Measurements from ENCODE around the gene HLCS.
"Not testable (repeated sequence)": the region's sequence is repeated elsewhere in the genome, so short reads cannot be mapped to it uniquely, and the experiment has no call there.

The HLCS gene

GRCh38 chr21:36959020-36959835 is 7.2 kb downstream of the HLCS start:
- no peak for DNase-seq (ENCODE audit: low read depth in 1 of 2, low spot score in 1 of 2)

GRCh38 chr21:36955783-36956182 is 10.7 kb downstream of the HLCS start:
- DNase-seq (ENCODE audit: low read depth in 1 of 2, low spot score in 1 of 2), result no peak

GRCh38 chr21:36952331-36952730 is 14.1 kb downstream of the HLCS start:
- DNase-seq (ENCODE audit: low read depth in 1 of 2, low spot score in 1 of 2), result not testable (repeated sequence)

- no peak for DNase-seq (ENCODE audit: low read depth in 1 of 2, low spot score in 1 of 2)
These were observed 17.0 kb downstream of the HLCS start for GRCh38 chr21:36949171-36950141.

GRCh38 chr21:36948686-36949085 is 17.8 kb downstream of the HLCS start:
- DNase-seq (ENCODE audit: low read depth in 1 of 2, low spot score in 1 of 2), result no peak

- no peak for DNase-seq (ENCODE audit: low read depth in 1 of 2, low spot score in 1 of 2)
These were observed 19.5 kb downstream of the HLCS start for GRCh38 chr21:36946949-36947356.

GRCh38 chr21:36945496-36946138 is 20.9 kb downstream of the HLCS start:
- DNase-seq (ENCODE audit: low read depth in 1 of 2, low spot score in 1 of 2), result no peak

- DNase-seq (ENCODE audit: low read depth in 1 of 2, low spot score in 1 of 2), result no peak
These were observed 29.9 kb downstream of the HLCS start for GRCh38 chr21:36936361-36937135.

- DNase-seq (ENCODE audit: low read depth in 1 of 2, low spot score in 1 of 2), result no peak
These were observed 31.5 kb downstream of the HLCS start for GRCh38 chr21:36934864-36935420.

- no peak for DNase-seq (ENCODE audit: low read depth in 1 of 2, low spot score in 1 of 2)
These were observed 34.2 kb downstream of the HLCS start for GRCh38 chr21:36932161-36932816.

GRCh38 chr21:36929622-36930021 is 36.8 kb downstream of the HLCS start:
- DNase-seq (ENCODE audit: low read depth in 1 of 2, low spot score in 1 of 2), result no peak

GRCh38 chr21:36928960-36929359 is 37.5 kb downstream of the HLCS start:
- DNase-seq (ENCODE audit: low read depth in 1 of 2, low spot score in 1 of 2), result no peak

GRCh38 chr21:36927719-36928117 is 38.8 kb downstream of the HLCS start:
- DNase-seq (ENCODE audit: low read depth in 1 of 2, low spot score in 1 of 2), result peak; percentile 48 to 49

GRCh38 chr21:36926989-36927718 is 39.3 kb downstream of the HLCS start:
- no peak for DNase-seq (ENCODE audit: low read depth in 1 of 2, low spot score in 1 of 2)

GRCh38 chr21:36923270-36923669 is 43.2 kb downstream of the HLCS start:
- no peak for DNase-seq (ENCODE audit: low read depth in 1 of 2, low spot score in 1 of 2)

- DNase-seq (ENCODE audit: low read depth in 1 of 2, low spot score in 1 of 2), result no peak
These were observed 43.6 kb downstream of the HLCS start for GRCh38 chr21:36922861-36923260.

- DNase-seq (ENCODE audit: low read depth in 1 of 2, low spot score in 1 of 2), result no peak
These were observed 48.2 kb downstream of the HLCS start for GRCh38 chr21:36918291-36918690.

- DNase-seq (ENCODE audit: low read depth in 1 of 2, low spot score in 1 of 2), result no peak
These were observed 48.9 kb downstream of the HLCS start for GRCh38 chr21:36917471-36918158.

- no peak for DNase-seq (ENCODE audit: low read depth in 1 of 2, low spot score in 1 of 2)
These were observed 49.8 kb downstream of the HLCS start for GRCh38 chr21:36916718-36917117.
